DOHH2 (cell line): ENCODE data around the gene UBE2H.
A peak's percentile ranks its signal among the peaks of the same experiment; 100 is the strongest.
"Not testable (repeated sequence)": the region's sequence is repeated elsewhere in the genome, so short reads cannot be mapped to it uniquely, and the experiment has no call there.

Source experiments
- H3F3A ChIP-seq: fragments of 200-600 bp; sonication (generic), shearing (Covaris generic); 2 replicates; pipeline ENCODE4 v1.6.0; 2016; ENCODE audit warnings: antibody characterized with exemption, mild to moderate bottlenecking; ENCODE audit not compliant: control insufficient read depth, insufficient read depth
- H3K27ac ChIP-seq: fragments of 200-600 bp; sonication (generic); 2 replicates; pipeline ENCODE4 v1.5.1; 2014; ENCODE audit warnings: low read depth, mild to moderate bottlenecking, low read length, moderate library complexity
- H3K27me3 ChIP-seq: fragments of 200-600 bp; sonication (generic); 2 replicates; pipeline ENCODE4 v1.6.1; 2014; ENCODE audit warnings: mild to moderate bottlenecking, low read length, mixed read lengths; ENCODE audit not compliant: control insufficient read depth
- H3K36me3 ChIP-seq: fragments of 200-600 bp; sonication (generic); 2 replicates; pipeline ENCODE4 v1.6.1; 2014; ENCODE audit warnings: mild to moderate bottlenecking, low read length, moderate library complexity, mixed read lengths; ENCODE audit not compliant: control insufficient read depth
- H3K4me1 ChIP-seq: fragments of 200-600 bp; sonication (generic); 2 replicates; pipeline ENCODE4 v1.6.1; 2014; ENCODE audit warnings: mild to moderate bottlenecking, low read length, mixed read lengths; ENCODE audit not compliant: control insufficient read depth
- H3K4me2 ChIP-seq: fragments of 200-600 bp; sonication (generic); 2 replicates; pipeline ENCODE4 v1.6.0; 2014; ENCODE audit warnings: mild to moderate bottlenecking, low read length, moderate library complexity
- H3K4me3 ChIP-seq: fragments of 200-600 bp; sonication (generic); 2 replicates; pipeline ENCODE4 v1.5.1; 2014; ENCODE audit warnings: mild to moderate bottlenecking, low read length, mixed read lengths
- H3K79me2 ChIP-seq: fragments of 200-600 bp; sonication (generic); 2 replicates; pipeline ENCODE4 v1.6.1; 2014; ENCODE audit warnings: mild to moderate bottlenecking, low read length, mixed read lengths; ENCODE audit not compliant: control insufficient read depth
- H3K9me2 ChIP-seq: fragments of 200-600 bp; sonication (generic); replicated peaks from 2 replicates; pipeline ENCODE4 v1.6.1; 2014; ENCODE audit warnings: mild to moderate bottlenecking, low read length, mixed read lengths; ENCODE audit not compliant: control insufficient read depth
- H3K9me3 ChIP-seq: fragments of 200-600 bp; sonication (generic); 2 replicates; pipeline ENCODE4 v1.6.1; 2014; ENCODE audit warnings: antibody characterized with exemption, low read length, mixed read lengths; ENCODE audit not compliant: control insufficient read depth, insufficient read depth
- H4K20me1 ChIP-seq: fragments of 200-600 bp; sonication (generic); 2 replicates; pipeline ENCODE4 v1.6.0; 2014; ENCODE audit warnings: low read depth, mild to moderate bottlenecking, antibody characterized with exemption, low read length, moderate library complexity; ENCODE audit not compliant: control insufficient read depth, insufficient read depth
- EZH2phosphoT487 ChIP-seq: fragments of 200-600 bp; sonication (generic); IDR thresholded peaks from 2 replicates; pipeline ENCODE4 v1.6.1; 2017; ENCODE audit warnings: borderline replicate concordance, mild to moderate bottlenecking, antibody characterized with exemption, low read length, moderate library complexity, mixed read lengths
- TF ChIP-seq, protein P1 (sequence below): fragments of 200-600 bp; sonication (generic); IDR thresholded peaks from one replicate; pipeline ENCODE4 v1.5.1; 2014; ENCODE audit warnings: antibody characterized with exemption, mild to moderate bottlenecking, low read depth, low read length; ENCODE audit not compliant: poor library complexity, severe bottlenecking

The UBE2H gene

DNA sequence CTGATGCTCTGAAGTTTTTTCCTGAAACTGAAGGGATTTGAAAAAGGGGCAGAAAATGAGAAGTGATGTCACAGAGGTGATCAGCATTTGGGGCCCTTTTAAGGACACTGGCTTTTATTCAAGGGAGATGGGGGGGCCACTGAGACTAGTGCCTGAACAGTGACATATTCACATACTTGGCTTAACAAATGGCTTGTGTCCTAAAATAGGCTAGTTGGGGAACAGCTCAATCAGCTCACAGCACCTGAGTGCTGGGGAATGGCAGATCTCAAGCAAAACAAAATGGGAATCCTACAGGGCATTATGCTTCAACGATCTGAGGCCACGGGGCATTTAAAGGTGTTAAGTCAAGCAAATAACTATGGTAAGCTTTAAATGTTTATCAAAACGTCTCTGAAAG, 90.1 kb downstream of the UBE2H start:
- no peak overlapping the region for H3K27ac ChIP-seq
- H3K79me2 ChIP-seq: peaks cover 7% of the 10 kb centered on the region; the same call in 1 of the 2 replicates
- H3K9me3 ChIP-seq: no peaks in the 10 kb centered on the region
- H3F3A ChIP-seq: 0 out of 2 replicates have a peak, but pooled peaks cover 5% of the 10 kb centered on the region
- H3K36me3 ChIP-seq: no peaks in the 10 kb centered on the region
- H3K27me3 ChIP-seq: no peaks in the 10 kb centered on the region
- H3K4me3 ChIP-seq: no peak overlapping the region
- no peaks in the 10 kb centered on the region for H3K9me2 ChIP-seq
- peaks cover 16% of the 10 kb centered on the region; the same call in 1 of the 2 replicates for H4K20me1 ChIP-seq
- H3K4me2 ChIP-seq: no peak overlapping the region
- TF ChIP-seq, protein P1, sequence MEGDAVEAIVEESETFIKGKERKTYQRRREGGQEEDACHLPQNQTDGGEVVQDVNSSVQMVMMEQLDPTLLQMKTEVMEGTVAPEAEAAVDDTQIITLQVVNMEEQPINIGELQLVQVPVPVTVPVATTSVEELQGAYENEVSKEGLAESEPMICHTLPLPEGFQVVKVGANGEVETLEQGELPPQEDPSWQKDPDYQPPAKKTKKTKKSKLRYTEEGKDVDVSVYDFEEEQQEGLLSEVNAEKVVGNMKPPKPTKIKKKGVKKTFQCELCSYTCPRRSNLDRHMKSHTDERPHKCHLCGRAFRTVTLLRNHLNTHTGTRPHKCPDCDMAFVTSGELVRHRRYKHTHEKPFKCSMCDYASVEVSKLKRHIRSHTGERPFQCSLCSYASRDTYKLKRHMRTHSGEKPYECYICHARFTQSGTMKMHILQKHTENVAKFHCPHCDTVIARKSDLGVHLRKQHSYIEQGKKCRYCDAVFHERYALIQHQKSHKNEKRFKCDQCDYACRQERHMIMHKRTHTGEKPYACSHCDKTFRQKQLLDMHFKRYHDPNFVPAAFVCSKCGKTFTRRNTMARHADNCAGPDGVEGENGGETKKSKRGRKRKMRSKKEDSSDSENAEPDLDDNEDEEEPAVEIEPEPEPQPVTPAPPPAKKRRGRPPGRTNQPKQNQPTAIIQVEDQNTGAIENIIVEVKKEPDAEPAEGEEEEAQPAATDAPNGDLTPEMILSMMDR: no peak
- TF ChIP-seq EZH2phosphoT487: no peak
- H3K4me1 ChIP-seq: peaks cover 35% of the 10 kb centered on the region

DNA sequence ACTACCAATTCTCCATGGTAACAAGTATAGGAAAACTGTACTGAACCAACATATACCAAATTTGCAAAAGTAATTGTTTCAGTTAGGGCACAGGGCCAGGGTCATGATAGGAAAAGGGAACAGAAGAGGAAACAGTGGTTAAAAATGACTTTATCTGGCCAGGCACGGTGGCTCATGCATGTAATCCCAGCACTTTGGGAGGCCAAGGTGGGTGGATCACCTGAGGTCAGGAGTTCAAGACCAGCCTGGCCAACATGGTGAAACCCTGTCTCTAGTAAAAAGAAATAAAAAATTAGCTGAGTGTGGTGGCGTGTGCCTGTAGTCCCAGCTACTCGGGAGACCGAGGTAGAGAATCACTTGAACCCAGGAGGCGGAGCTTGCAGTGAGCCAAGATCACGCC, 92.0 kb downstream of the UBE2H start:
- Histone ChIP-seq H4K20me1 (peaks cover 16% of the 10 kb centered on the region; the same call in 1 of the 2 replicates), H3K4me1 (peaks cover 35% of the 10 kb centered on the region)
- not testable (repeated sequence) for H3K27ac ChIP-seq, H3K9me2 ChIP-seq, H3K27me3 ChIP-seq, H3K4me2 ChIP-seq, H3K9me3 ChIP-seq, H3K4me3 ChIP-seq, H3K79me2 ChIP-seq, H3K36me3 ChIP-seq, H3F3A ChIP-seq

GRCh38 chr7:129859183-129859582, 93.6 kb downstream of the UBE2H start:
- peak overlapping the region; percentile 17 for H3K4me2 ChIP-seq
- no peak overlapping the region; the same call in 1 of the 2 replicates for H3K4me3 ChIP-seq
- H3K27ac ChIP-seq: no peak overlapping the region
- TF ChIP-seq, protein P1: no peak
- no peak for TF ChIP-seq EZH2phosphoT487
- H3K9me3 ChIP-seq: no peaks in the 10 kb centered on the region
- H4K20me1 ChIP-seq: peaks cover 16% of the 10 kb centered on the region; the same call in 1 of the 2 replicates
- no peaks in the 10 kb centered on the region for H3K9me2 ChIP-seq
- peaks cover 3% of the 10 kb centered on the region; the same call in 1 of the 2 replicates for H3K79me2 ChIP-seq
- H3K36me3 ChIP-seq: no peaks in the 10 kb centered on the region; the same call in 1 of the 2 replicates
- H3K27me3 ChIP-seq: no peaks in the 10 kb centered on the region
- 0 out of 2 replicates have a peak, but pooled peaks cover 5% of the 10 kb centered on the region for H3F3A ChIP-seq
- H3K4me1 ChIP-seq: peaks cover 35% of the 10 kb centered on the region

DNA sequence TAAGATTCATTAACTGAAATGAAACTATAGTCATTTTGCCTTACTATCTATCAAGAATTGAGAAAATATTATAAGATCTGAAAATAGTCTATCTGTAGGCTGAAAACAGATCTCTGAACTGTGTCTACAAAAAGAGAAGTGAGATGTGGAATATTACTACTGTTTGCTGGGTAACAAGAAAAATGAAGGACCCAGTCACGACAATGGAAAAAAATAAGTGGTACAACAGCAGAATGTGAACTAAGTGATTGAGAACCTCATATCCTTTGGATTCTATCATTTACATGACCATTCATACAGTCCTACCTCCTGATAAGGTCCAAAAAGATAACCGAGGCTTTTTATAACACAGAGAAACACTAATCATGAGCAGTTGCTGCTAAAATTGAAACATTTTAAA, 94.3 kb downstream of the UBE2H start:
- 0 out of 2 replicates have a peak, but pooled peaks cover 5% of the 10 kb centered on the region for H3F3A ChIP-seq
- peak overlapping the region; percentile 17 for H3K4me2 ChIP-seq
- no peaks in the 10 kb centered on the region for H3K27me3 ChIP-seq
- H3K9me3 ChIP-seq: no peaks in the 10 kb centered on the region
- TF ChIP-seq, protein P1: no peak
- no peak for TF ChIP-seq EZH2phosphoT487
- H3K79me2 ChIP-seq: peaks cover 3% of the 10 kb centered on the region; the same call in 1 of the 2 replicates
- no peak overlapping the region for H3K4me3 ChIP-seq
- no peaks in the 10 kb centered on the region for H3K9me2 ChIP-seq
- H3K27ac ChIP-seq: no peak overlapping the region
- peaks cover 16% of the 10 kb centered on the region; the same call in 1 of the 2 replicates for H4K20me1 ChIP-seq
- H3K36me3 ChIP-seq: no peaks in the 10 kb centered on the region; the same call in 1 of the 2 replicates
- peaks cover 35% of the 10 kb centered on the region for H3K4me1 ChIP-seq
